ENCODE results near the gene SCAP. TPM values are rescaled to one million over a fixed set of nuclear protein-coding genes. Genes with fewer than 3 reads are reported as not detected.

The SCAP gene
- total and polyA plus RNA-seq, 2 donors (not counting 1 experiment from before 2014, with no cell fraction given): 55.8 to 113 TPM

DNA sequence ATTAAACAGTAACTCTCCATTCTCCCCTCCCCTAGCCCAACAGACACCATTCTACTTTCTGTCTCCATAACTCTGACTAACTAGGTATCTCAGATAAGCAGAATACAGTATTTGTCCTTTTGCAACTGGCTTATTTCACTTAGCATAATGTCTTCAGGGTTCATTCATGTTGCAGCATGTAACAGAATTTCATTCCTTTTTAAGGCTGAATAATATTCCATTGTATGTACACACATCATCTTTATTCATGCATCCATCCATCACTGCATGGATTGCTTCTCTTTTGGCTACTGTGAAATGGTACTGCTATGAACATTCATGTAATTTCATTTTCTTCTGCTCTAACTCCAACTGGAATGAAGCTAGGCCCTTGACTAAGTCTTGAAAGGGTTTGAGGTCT is 96.9 kb downstream of the SCAP start:
- ATAC-seq (ENCODE audit: low read depth): no peak
- intact Hi-C loops (cut with micrococcal nuclease): no loop called here
- H3K4me1 ChIP-seq (ENCODE audit: control insufficient read depth in 2 of 2, insufficient read depth in 2 of 2, low read length in 2 of 2): peaks cover 21 to 31% of the 10 kb centered on the region in 2 donors
- ChIA-PET CTCF (no interaction called here), POLR2A (no interaction called here)
- no peaks in the 10 kb centered on the region for H3K27me3 Mint-ChIP-seq
- no peak for TF ChIP-seq EZH2 (IDR thresholded peaks at IDR 0.05; ENCODE audit: borderline replicate concordance, insufficient read depth, low read depth, low read length, poor library complexity, severe bottlenecking)
- TF ChIP-seq, protein P1, sequence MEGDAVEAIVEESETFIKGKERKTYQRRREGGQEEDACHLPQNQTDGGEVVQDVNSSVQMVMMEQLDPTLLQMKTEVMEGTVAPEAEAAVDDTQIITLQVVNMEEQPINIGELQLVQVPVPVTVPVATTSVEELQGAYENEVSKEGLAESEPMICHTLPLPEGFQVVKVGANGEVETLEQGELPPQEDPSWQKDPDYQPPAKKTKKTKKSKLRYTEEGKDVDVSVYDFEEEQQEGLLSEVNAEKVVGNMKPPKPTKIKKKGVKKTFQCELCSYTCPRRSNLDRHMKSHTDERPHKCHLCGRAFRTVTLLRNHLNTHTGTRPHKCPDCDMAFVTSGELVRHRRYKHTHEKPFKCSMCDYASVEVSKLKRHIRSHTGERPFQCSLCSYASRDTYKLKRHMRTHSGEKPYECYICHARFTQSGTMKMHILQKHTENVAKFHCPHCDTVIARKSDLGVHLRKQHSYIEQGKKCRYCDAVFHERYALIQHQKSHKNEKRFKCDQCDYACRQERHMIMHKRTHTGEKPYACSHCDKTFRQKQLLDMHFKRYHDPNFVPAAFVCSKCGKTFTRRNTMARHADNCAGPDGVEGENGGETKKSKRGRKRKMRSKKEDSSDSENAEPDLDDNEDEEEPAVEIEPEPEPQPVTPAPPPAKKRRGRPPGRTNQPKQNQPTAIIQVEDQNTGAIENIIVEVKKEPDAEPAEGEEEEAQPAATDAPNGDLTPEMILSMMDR (IDR thresholded peaks at IDR 0.05): no peak
- peaks cover 45% of the 10 kb centered on the region for H3K4me1 Mint-ChIP-seq
- no peak overlapping the region for H3K9ac ChIP-seq (ENCODE audit: low read length)
- no peaks in the 10 kb centered on the region for H3K36me3 ChIP-seq (replicated peaks in 1 of 2; ENCODE audit: control extremely low read depth in 1 of 2, control insufficient read depth in 1 of 2, extremely low read depth in 1 of 2, insufficient read depth in 2 of 2, low read length in 1 of 2)
- no peak overlapping the region for H3K4me3 ChIP-seq (ENCODE audit: control extremely low read depth in 1 of 5, extremely low read depth in 1 of 5, insufficient read depth in 1 of 5, low read depth in 2 of 5, low read length in 4 of 5)
- no peak overlapping the region for H3K4me3 Mint-ChIP-seq
- peaks cover 24% of the 10 kb centered on the region for H4K20me1 ChIP-seq (ENCODE audit: control insufficient read depth, insufficient read depth, low read length, poor library complexity, severe bottlenecking)
- peaks cover 46% of the 10 kb centered on the region for H3K79me2 ChIP-seq (ENCODE audit: control insufficient read depth, insufficient read depth, low read length)
- H3K9me3 ChIP-seq (ENCODE audit: control extremely low read depth in 1 of 3, control insufficient read depth in 2 of 3, insufficient read depth in 1 of 3, low read length in 2 of 3): no peaks in the 10 kb centered on the region
- H3K9me3 Mint-ChIP-seq (ENCODE audit: insufficient read depth): no peaks in the 10 kb centered on the region
- DNase-seq: no peak
- no peaks in the 10 kb centered on the region for H3K27me3 ChIP-seq (replicated peaks in 1 of 4; ENCODE audit: control extremely low read depth in 1 of 4, control insufficient read depth in 3 of 4, insufficient read depth in 4 of 4, low read length in 3 of 4)
- no peak overlapping the region for H3K4me2 ChIP-seq (replicated peaks; ENCODE audit: low read depth, low read length, poor library complexity, severe bottlenecking)
- no peak overlapping the region for H3K27ac ChIP-seq (ENCODE audit: low read length in 2 of 2)
- H3K27ac Mint-ChIP-seq: no peak overlapping the region
- H2AFZ ChIP-seq (ENCODE audit: insufficient read depth, low read depth, low read length, poor library complexity, severe bottlenecking): no peak overlapping the region

DNA sequence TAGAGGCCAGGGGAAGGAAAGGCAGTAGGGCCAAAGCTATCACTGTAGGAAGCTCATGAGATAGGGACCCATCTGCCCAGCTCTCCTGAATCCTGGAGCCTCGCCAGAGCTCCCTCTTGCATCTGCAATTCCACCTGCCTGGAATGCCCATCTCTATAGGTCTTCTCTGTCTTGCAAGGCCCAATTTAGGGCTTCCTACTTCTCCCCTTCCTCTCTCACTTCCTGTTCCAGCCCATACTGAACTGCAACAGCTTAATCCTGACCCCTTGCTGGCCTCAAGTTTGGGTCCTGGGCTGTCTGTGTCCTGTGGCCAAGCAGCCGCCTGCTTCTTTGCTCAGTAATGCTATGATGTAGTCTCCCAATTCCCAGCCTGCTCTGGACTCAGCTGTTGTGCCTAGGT is 98.6 kb downstream of the SCAP start:
- no peak overlapping the region for H3K27ac ChIP-seq (ENCODE audit: low read length in 2 of 2)
- ChIA-PET POLR2A (no interaction called here), CTCF (interaction anchor here (1.0 kb wide), 1 partner anchor 213 kb away, joined by 3 read pairs; the partner anchor contains the start of gene SETD2)
- H3K4me2 ChIP-seq (replicated peaks; ENCODE audit: low read depth, low read length, poor library complexity, severe bottlenecking): peak overlapping the region; percentile 14
- no peak overlapping the region for H3K9ac ChIP-seq (ENCODE audit: low read length)
- DNase-seq (no peak), ATAC-seq (ENCODE audit: low read depth) (no peak)
- Mint-ChIP-seq H3K27me3 (no peaks in the 10 kb centered on the region), H3K4me3 (no peak overlapping the region), H3K27ac (no peak overlapping the region), H3K4me1 (peaks cover 34% of the 10 kb centered on the region), H3K9me3 (ENCODE audit: insufficient read depth) (no peaks in the 10 kb centered on the region)
- no peaks in the 10 kb centered on the region for H3K27me3 ChIP-seq (replicated peaks in 1 of 4; ENCODE audit: control extremely low read depth in 1 of 4, control insufficient read depth in 3 of 4, insufficient read depth in 4 of 4, low read length in 3 of 4)
- H3K79me2 ChIP-seq (ENCODE audit: control insufficient read depth, insufficient read depth, low read length): peaks cover 30% of the 10 kb centered on the region
- H3K9me3 ChIP-seq (ENCODE audit: control extremely low read depth in 1 of 3, control insufficient read depth in 2 of 3, insufficient read depth in 1 of 3, low read length in 2 of 3): no peaks in the 10 kb centered on the region
- no peaks in the 10 kb centered on the region for H3K36me3 ChIP-seq (replicated peaks in 1 of 2; ENCODE audit: control extremely low read depth in 1 of 2, control insufficient read depth in 1 of 2, extremely low read depth in 1 of 2, insufficient read depth in 2 of 2, low read length in 1 of 2)
- no peak overlapping the region for H3K4me3 ChIP-seq (ENCODE audit: control extremely low read depth in 1 of 5, extremely low read depth in 1 of 5, insufficient read depth in 1 of 5, low read depth in 2 of 5, low read length in 4 of 5)
- H3K4me1 ChIP-seq (ENCODE audit: control insufficient read depth in 2 of 2, insufficient read depth in 2 of 2, low read length in 2 of 2): peaks cover 20 to 26% of the 10 kb centered on the region in 2 donors
- intact Hi-C loops (cut with micrococcal nuclease): no loop called here
- TF ChIP-seq EZH2 (IDR thresholded peaks at IDR 0.05; ENCODE audit: borderline replicate concordance, insufficient read depth, low read depth, low read length, poor library complexity, severe bottlenecking): no peak
- TF ChIP-seq, protein P1 (IDR thresholded peaks at IDR 0.05): no peak
- 91% methylated on average over 2 of the region's 2 CpGs for WGBS (ENCODE audit: insufficient coverage)
- H2AFZ ChIP-seq (ENCODE audit: insufficient read depth, low read depth, low read length, poor library complexity, severe bottlenecking): no peak overlapping the region
- H4K20me1 ChIP-seq (ENCODE audit: control insufficient read depth, insufficient read depth, low read length, poor library complexity, severe bottlenecking): peaks cover 8% of the 10 kb centered on the region

All from B cell (primary cell).